KMS-11 (cell line): Measurements from ENCODE around the gene LAS1L.
"Not testable (repeated sequence)": the region's sequence is repeated elsewhere in the genome, so short reads cannot be mapped to it uniquely, and the experiment has no call there.

ENCODE experiments used
- H2AFZ ChIP-seq: fragments of 200-600 bp; sonication (generic); 2 replicates; pipeline ENCODE4 v1.6.1; 2016; ENCODE audit warnings: antibody characterized with exemption, mixed run types, low read depth
- H3K27ac ChIP-seq: fragments of 200-600 bp; sonication (generic); 2 replicates; pipeline ENCODE4 v1.6.1; 2016; ENCODE audit warnings: mild to moderate bottlenecking, mixed run types
- H3K27me3 ChIP-seq: fragments of 200-600 bp; sonication (generic); 2 replicates; pipeline ENCODE4 v1.6.1; 2017; ENCODE audit warnings: mild to moderate bottlenecking, low read depth, mixed run types, moderate library complexity; ENCODE audit not compliant: insufficient read depth
- H3K36me3 ChIP-seq: fragments of 200-600 bp; sonication (generic); 2 replicates; pipeline ENCODE4 v1.6.1; 2017; ENCODE audit warnings: mild to moderate bottlenecking, mixed run types; ENCODE audit not compliant: insufficient read depth
- H3K4me1 ChIP-seq: fragments of 200-600 bp; sonication (generic); 2 replicates; pipeline ENCODE4 v1.6.1; 2016; ENCODE audit warnings: mild to moderate bottlenecking, low read depth, mixed run types; ENCODE audit not compliant: poor library complexity, severe bottlenecking
- H3K4me2 ChIP-seq: fragments of 200-600 bp; sonication (generic); 2 replicates; pipeline ENCODE4 v1.7.0; 2016; ENCODE audit warnings: mild to moderate bottlenecking, mixed run types
- H3K4me3 ChIP-seq: fragments of 200-600 bp; sonication (generic); IDR thresholded peaks from 2 replicates; pipeline ENCODE4 v1.6.1; 2017; ENCODE audit warnings: low read depth, low read length, mixed read lengths; ENCODE audit not compliant: insufficient read depth
- H3K79me2 ChIP-seq: fragments of 200-600 bp; sonication (generic); 2 replicates; pipeline ENCODE4 v1.6.1; 2016; ENCODE audit warnings: low read depth, mixed run types; ENCODE audit not compliant: insufficient read depth
- H3K9ac ChIP-seq: fragments of 200-600 bp; sonication (generic); 2 replicates; pipeline ENCODE4 v1.6.1; 2016; ENCODE audit warnings: mild to moderate bottlenecking, mixed run types
- H4K20me1 ChIP-seq: fragments of 200-600 bp; sonication (generic); 2 replicates; pipeline ENCODE4 v1.6.1; 2016; ENCODE audit warnings: mild to moderate bottlenecking, mixed run types; ENCODE audit not compliant: insufficient read depth
- TF ChIP-seq, protein P1 (sequence below): fragments of 200-600 bp; sonication (generic); conservative IDR thresholded peaks from 2 replicates; pipeline ENCODE4 v1.6.1; 2017; ENCODE audit warnings: low read depth, mild to moderate bottlenecking, antibody characterized with exemption, low read length, moderate library complexity, mixed read lengths

The LAS1L gene

DNA sequence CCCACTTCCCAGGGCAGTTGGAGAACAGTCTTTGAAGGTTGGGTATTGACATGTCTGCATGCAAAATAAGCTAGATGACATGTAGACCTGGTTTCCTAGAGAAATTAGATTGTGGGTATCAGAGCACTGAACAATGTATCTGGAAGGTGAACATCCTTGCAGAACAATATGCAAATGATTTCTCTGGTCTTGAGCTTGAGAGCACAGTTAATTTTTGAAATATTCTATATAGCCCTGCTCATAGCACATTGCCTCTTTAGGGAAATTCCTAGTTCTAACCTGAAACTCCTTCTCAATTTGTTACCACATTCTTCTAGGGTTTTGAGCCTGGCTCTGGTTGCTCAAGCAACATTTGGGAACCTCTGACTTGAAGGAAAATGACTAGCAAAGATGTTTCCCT is 41.6 kb upstream of the LAS1L start:
- H3K36me3 ChIP-seq: no peaks in the 10 kb centered on the region
- no peaks in the 10 kb centered on the region for H3K27me3 ChIP-seq
- no peaks in the 10 kb centered on the region for H4K20me1 ChIP-seq
- no peak overlapping the region for H3K9ac ChIP-seq
- no peak overlapping the region for H3K4me3 ChIP-seq
- no peaks in the 10 kb centered on the region for H3K79me2 ChIP-seq
- H3K4me1 ChIP-seq: no peaks in the 10 kb centered on the region
- no peak overlapping the region for H3K4me2 ChIP-seq
- H3K27ac ChIP-seq: no peak overlapping the region
- H2AFZ ChIP-seq: no peak overlapping the region
- TF ChIP-seq, protein P1, sequence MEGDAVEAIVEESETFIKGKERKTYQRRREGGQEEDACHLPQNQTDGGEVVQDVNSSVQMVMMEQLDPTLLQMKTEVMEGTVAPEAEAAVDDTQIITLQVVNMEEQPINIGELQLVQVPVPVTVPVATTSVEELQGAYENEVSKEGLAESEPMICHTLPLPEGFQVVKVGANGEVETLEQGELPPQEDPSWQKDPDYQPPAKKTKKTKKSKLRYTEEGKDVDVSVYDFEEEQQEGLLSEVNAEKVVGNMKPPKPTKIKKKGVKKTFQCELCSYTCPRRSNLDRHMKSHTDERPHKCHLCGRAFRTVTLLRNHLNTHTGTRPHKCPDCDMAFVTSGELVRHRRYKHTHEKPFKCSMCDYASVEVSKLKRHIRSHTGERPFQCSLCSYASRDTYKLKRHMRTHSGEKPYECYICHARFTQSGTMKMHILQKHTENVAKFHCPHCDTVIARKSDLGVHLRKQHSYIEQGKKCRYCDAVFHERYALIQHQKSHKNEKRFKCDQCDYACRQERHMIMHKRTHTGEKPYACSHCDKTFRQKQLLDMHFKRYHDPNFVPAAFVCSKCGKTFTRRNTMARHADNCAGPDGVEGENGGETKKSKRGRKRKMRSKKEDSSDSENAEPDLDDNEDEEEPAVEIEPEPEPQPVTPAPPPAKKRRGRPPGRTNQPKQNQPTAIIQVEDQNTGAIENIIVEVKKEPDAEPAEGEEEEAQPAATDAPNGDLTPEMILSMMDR: no peak

DNA sequence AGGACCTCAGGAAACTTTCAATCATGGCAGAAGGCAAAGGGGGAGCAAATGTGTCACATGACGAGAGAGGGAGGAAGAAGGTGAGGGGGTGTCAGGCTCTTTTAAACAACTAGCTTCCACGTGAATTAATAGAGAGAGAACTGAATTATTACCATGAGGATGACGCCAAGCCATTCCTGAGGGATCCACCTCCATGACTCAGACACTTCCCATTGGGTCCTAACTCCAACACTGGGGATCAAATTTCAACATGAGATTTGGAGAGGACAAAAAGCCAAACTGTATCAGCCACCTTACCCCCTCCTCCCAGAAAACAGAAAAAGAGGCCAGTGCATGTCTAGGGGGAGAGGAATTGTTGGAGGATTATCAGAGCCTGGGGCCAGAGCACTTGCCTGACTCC is 40.4 kb upstream of the LAS1L start:
- H4K20me1 ChIP-seq: no peaks in the 10 kb centered on the region
- no peak overlapping the region for H3K4me3 ChIP-seq
- H2AFZ ChIP-seq: no peak overlapping the region
- no peaks in the 10 kb centered on the region for H3K4me1 ChIP-seq
- H3K4me2 ChIP-seq: no peak overlapping the region
- H3K9ac ChIP-seq: no peak overlapping the region
- H3K79me2 ChIP-seq: no peaks in the 10 kb centered on the region
- H3K27ac ChIP-seq: no peak overlapping the region
- H3K27me3 ChIP-seq: no peaks in the 10 kb centered on the region
- TF ChIP-seq, protein P1: no peak
- H3K36me3 ChIP-seq: no peaks in the 10 kb centered on the region

DNA sequence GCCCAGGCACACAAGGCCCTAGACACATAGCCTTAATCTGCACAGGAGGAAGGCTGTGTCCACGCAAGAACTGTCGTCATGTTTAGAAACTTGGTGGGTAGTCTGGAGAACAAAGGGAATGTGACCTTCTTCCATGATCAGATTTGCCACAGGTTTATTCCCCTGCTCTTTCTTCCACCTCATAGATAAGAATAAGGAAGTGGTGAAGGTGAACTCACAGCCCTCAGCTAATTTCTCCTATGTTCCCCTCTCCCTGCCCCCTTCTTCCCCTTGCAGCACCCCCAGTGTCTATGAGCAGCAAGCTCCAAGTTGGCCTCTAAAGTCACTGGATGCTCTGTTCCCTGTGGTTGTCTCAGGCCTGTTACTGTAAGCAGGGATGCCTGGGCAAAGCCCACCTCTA is 39.8 kb upstream of the LAS1L start:
- H3K27me3 ChIP-seq: no peaks in the 10 kb centered on the region
- TF ChIP-seq, protein P1: no peak
- no peak overlapping the region for H3K4me3 ChIP-seq
- H3K27ac ChIP-seq: no peak overlapping the region
- H3K4me2 ChIP-seq: no peak overlapping the region
- H3K36me3 ChIP-seq: no peaks in the 10 kb centered on the region
- H4K20me1 ChIP-seq: no peaks in the 10 kb centered on the region
- H3K4me1 ChIP-seq: no peaks in the 10 kb centered on the region
- H3K79me2 ChIP-seq: no peaks in the 10 kb centered on the region
- no peak overlapping the region for H2AFZ ChIP-seq
- H3K9ac ChIP-seq: no peak overlapping the region

DNA sequence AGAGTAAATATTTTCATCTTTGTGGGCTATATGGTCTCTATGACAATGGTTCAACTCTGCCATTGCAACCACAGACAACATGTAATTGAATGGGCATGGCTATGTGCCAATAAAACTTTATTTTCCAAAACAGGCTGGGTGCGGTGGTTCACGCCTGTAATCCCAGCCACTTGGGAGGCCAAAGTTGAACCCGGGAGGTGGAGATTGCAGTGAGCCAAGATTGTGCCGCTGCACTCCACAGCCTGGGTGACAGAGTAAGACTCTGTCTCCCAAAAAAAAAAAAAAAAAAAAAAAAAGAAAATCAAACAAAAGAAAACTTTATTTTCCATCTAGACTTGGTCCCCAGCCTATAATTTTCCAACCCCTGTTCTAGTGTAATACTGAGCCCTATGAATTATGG is 38.4 kb upstream of the LAS1L start:
- Histone ChIP-seq H3K4me3 (no peak overlapping the region), H2AFZ (no peak overlapping the region), H3K9ac (no peak overlapping the region), H4K20me1 (no peaks in the 10 kb centered on the region), H3K36me3 (no peaks in the 10 kb centered on the region), H3K4me1 (no peaks in the 10 kb centered on the region), H3K27ac (no peak overlapping the region), H3K4me2 (no peak overlapping the region), H3K27me3 (no peaks in the 10 kb centered on the region), H3K79me2 (no peaks in the 10 kb centered on the region)
- TF ChIP-seq, protein P1: no peak

DNA sequence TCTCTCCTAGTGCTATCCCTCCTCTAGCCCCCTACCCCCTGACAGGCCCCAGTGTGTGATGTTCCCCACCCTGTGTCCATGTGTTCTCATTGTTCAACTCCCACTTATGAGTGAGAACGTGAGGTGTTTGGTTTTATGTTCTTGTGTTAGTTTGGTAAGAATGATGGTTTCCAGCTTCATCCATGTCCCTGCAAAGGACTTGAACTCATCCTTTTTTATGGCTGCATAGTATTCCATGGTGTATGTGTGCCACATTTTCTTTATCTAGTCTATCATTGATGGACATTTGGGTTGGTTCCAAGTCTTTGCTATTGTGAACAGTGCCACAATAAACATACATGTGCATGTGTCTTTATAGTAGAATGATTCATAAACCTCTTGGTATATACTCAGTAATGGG is 28.3 kb upstream of the LAS1L start:
- not testable (repeated sequence) for H3K36me3 ChIP-seq, H3K79me2 ChIP-seq, H3K4me3 ChIP-seq, H3K4me1 ChIP-seq, H2AFZ ChIP-seq, H3K4me2 ChIP-seq, H3K9ac ChIP-seq, H3K27me3 ChIP-seq, H3K27ac ChIP-seq, H4K20me1 ChIP-seq
